ENCODE measurements around the gene ANXA8. TPM values are rescaled to one million over a fixed set of nuclear protein-coding genes. Genes with fewer than 3 reads are reported as not detected.

The ANXA8 gene
- total and polyA plus RNA-seq, 2 experiments from 2014 or later, result 87.6 to 213 TPM

DNA sequence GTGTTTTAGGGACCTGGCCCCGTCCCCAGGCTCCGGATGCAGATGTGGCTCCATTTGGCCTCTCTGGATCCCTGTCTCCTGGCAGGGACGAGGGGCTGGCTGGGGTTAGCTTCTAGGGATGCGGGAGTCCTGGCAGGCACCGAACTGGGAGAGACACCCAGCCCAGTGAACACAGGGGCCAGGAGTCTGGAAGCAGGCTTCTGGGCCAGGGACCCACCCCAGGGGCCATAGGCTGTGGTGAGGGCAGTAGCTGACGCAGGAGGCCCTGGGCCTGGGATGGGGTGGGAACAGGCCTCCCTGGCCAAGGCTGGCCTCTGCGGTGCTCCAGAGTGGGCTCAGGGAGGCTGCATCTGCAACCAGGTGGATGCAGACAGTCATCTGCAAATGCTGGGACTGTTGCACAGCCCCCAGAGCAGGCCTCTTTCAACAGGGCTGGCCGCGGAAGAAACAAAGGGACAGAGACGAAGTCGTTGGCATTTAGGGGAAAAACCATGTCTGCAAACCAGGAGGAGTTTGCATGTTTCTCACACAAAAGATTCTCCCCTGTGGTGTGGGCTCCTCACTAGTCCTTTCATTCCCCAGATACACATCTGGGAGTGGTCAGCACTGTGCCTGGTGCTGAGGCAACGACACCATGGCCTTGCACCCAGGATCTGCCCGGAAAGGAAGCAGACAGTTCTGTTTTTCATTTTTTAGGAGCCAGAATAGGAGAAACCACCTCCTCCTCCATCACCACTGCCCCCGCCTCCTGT lies 63.4 kb downstream of the ANXA8 start:
- no peaks in the 10 kb centered on the region for H3K4me1 ChIP-seq (ENCODE audit: insufficient read depth)
- H4K20me1 ChIP-seq (ENCODE audit: insufficient read depth, poor library complexity, severe bottlenecking), result no peaks in the 10 kb centered on the region
- no peaks in the 10 kb centered on the region for H3K27me3 ChIP-seq
- no peak overlapping the region for H3K4me3 ChIP-seq
- TF ChIP-seq, protein P1, sequence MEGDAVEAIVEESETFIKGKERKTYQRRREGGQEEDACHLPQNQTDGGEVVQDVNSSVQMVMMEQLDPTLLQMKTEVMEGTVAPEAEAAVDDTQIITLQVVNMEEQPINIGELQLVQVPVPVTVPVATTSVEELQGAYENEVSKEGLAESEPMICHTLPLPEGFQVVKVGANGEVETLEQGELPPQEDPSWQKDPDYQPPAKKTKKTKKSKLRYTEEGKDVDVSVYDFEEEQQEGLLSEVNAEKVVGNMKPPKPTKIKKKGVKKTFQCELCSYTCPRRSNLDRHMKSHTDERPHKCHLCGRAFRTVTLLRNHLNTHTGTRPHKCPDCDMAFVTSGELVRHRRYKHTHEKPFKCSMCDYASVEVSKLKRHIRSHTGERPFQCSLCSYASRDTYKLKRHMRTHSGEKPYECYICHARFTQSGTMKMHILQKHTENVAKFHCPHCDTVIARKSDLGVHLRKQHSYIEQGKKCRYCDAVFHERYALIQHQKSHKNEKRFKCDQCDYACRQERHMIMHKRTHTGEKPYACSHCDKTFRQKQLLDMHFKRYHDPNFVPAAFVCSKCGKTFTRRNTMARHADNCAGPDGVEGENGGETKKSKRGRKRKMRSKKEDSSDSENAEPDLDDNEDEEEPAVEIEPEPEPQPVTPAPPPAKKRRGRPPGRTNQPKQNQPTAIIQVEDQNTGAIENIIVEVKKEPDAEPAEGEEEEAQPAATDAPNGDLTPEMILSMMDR (IDR thresholded peaks at IDR 0.05; ENCODE audit: poor library complexity), result no peak
- TF ChIP-seq EZH2 (IDR thresholded peaks at IDR 0.05; ENCODE audit: borderline replicate concordance) (no peak), EZH2phosphoT487 (IDR thresholded peaks at IDR 0.05; ENCODE audit: low read depth, severe bottlenecking, unreplicated experiment) (no peak)
- H3K36me3 ChIP-seq (replicated peaks; ENCODE audit: insufficient read depth, low read depth), result no peaks in the 10 kb centered on the region
- 83% methylated on average over 14 of the region's 14 CpGs for WGBS (ENCODE audit: low lambda C conversion rate, missing lambda C conversion rate)
- no peaks in the 10 kb centered on the region for H3K79me2 ChIP-seq
- H2AFZ ChIP-seq, result no peak overlapping the region
- H3K9me3 ChIP-seq (ENCODE audit: low read depth), result no peaks in the 10 kb centered on the region
- H3K4me2 ChIP-seq, result no peak overlapping the region
- no peaks in the 10 kb centered on the region for H3K9me2 ChIP-seq (replicated peaks; ENCODE audit: insufficient read depth)
- DNase-seq (ENCODE audit: low spot score), result no peak
- H3K27ac ChIP-seq, result no peak overlapping the region

DNA sequence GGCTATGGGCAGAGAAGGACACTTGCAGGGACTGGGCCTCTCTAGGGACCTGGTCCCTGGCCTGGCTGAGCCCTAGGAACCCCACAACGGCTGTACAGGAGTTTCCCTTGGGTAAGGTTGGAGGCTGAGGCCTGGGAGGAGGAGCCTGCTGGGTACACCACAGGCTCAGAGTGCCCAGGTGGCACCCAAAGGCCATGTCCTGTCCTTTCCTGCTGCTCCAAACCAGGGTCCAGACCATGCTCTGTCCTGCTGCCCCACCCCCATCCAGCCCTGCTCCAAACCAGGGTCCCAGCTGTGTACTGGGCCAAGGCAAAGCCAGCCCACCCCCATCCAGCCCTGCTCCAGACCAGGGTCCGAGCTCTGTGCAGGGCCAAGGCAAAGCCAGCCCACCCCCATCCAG lies 64.5 kb downstream of the ANXA8 start:
- Histone ChIP-seq H3K27ac (no peak overlapping the region), H3K4me2 (no peak overlapping the region), H3K9me3 (ENCODE audit: low read depth) (no peaks in the 10 kb centered on the region), H3K4me1 (ENCODE audit: insufficient read depth) (no peaks in the 10 kb centered on the region), H3K27me3 (no peaks in the 10 kb centered on the region), H3K36me3 (replicated peaks; ENCODE audit: insufficient read depth, low read depth) (no peaks in the 10 kb centered on the region), H4K20me1 (ENCODE audit: insufficient read depth, poor library complexity, severe bottlenecking) (no peaks in the 10 kb centered on the region), H2AFZ (no peak overlapping the region), H3K79me2 (no peaks in the 10 kb centered on the region), H3K9me2 (replicated peaks; ENCODE audit: insufficient read depth) (no peaks in the 10 kb centered on the region), H3K4me3 (no peak overlapping the region)
- DNase-seq (ENCODE audit: low spot score), result no peak
- WGBS (ENCODE audit: low lambda C conversion rate, missing lambda C conversion rate), result 91% methylated on average over 2 of the region's 2 CpGs
- TF ChIP-seq EZH2 (IDR thresholded peaks at IDR 0.05; ENCODE audit: borderline replicate concordance), result no peak
- TF ChIP-seq, protein P1 (IDR thresholded peaks at IDR 0.05; ENCODE audit: poor library complexity), result no peak
- no peak for TF ChIP-seq EZH2phosphoT487 (IDR thresholded peaks at IDR 0.05; ENCODE audit: low read depth, severe bottlenecking, unreplicated experiment)

DNA sequence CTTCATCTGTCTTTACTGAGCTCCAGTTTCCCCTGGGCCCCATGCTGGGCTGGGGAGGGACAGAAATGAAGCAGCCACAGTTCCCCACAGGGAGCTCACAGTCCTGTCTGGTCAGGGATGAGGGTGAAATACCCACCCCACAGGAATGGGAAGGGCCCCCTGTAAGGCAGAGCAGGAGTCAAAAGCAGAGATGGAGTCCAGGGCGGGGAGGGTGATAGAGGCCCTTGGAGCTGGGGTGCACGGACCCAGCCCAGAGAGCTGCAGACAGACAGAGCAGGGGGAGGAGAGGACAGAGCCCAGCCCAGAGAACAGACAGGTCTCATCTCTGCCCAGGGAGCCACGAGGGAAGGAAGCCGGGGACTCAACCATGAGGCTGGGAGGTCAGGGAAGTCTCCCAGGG lies 64.9 kb downstream of the ANXA8 start:
- Histone ChIP-seq H3K27me3 (no peaks in the 10 kb centered on the region), H3K4me2 (no peak overlapping the region), H3K79me2 (no peaks in the 10 kb centered on the region), H3K36me3 (replicated peaks; ENCODE audit: insufficient read depth, low read depth) (no peaks in the 10 kb centered on the region), H3K9me3 (ENCODE audit: low read depth) (no peaks in the 10 kb centered on the region), H3K4me3 (no peak overlapping the region), H4K20me1 (ENCODE audit: insufficient read depth, poor library complexity, severe bottlenecking) (no peaks in the 10 kb centered on the region), H3K4me1 (ENCODE audit: insufficient read depth) (no peaks in the 10 kb centered on the region), H3K9me2 (replicated peaks; ENCODE audit: insufficient read depth) (no peaks in the 10 kb centered on the region), H3K27ac (no peak overlapping the region), H2AFZ (no peak overlapping the region)
- DNase-seq (ENCODE audit: low spot score), result no peak
- TF ChIP-seq, protein P1 (IDR thresholded peaks at IDR 0.05; ENCODE audit: poor library complexity), result no peak
- TF ChIP-seq EZH2phosphoT487 (IDR thresholded peaks at IDR 0.05; ENCODE audit: low read depth, severe bottlenecking, unreplicated experiment) (no peak), EZH2 (IDR thresholded peaks at IDR 0.05; ENCODE audit: borderline replicate concordance) (no peak)
- WGBS (ENCODE audit: low lambda C conversion rate, missing lambda C conversion rate), result 93% methylated on average over 4 of the region's 4 CpGs
